NCI-H510A treated with DMSO at 0.1 percent for 48 hours (cell line): Measurements from ENCODE around the gene LRRC25.
"Not testable (repeated sequence)": the region's sequence is repeated elsewhere in the genome, so short reads cannot be mapped to it uniquely, and the experiment has no call there.

Experiments used
- DNase-seq: peaks from one replicate; lab custom pipeline; 2025; lab: John Stamatoyannopoulos, UW

Gene LRRC25

DNA sequence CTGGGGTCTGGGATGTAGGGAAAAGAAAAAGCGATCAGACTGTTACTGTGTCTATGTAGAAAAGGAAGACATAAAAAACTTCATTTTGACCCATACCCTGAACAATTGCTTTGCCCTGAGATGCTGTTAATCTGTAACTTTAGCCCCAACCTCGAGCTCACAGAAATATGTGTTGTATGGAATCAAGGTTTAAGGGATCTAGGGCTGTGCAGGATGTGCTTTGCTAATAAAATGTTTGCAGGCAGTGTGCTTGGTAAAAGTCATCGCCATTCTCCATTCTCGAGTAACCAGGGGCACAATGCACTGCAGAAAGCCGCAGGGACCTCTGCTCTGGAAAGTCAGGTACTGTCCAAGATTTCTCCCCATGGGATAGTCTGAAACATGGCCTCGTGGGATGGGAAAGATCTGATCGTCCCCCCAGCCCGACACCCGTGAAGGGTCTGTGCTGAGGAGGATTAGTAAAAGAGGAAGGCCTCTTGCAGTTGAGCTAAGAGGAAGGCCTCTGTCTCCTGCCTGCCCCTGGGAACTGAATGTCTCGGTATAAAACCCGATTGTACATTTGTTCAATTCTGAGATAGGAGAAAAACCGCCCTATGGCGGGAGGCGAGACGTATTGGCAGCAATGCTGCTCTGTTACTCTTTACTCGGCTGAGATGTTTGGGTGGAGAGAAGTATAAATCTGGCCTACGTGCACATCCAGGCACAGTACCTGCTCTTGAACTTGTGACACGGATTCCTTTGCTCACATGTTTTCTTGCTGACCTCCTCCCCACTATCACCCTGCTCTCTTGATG lies 5.2 kb upstream of the LRRC25 start:
- DNase-seq = not testable (repeated sequence)

DNA sequence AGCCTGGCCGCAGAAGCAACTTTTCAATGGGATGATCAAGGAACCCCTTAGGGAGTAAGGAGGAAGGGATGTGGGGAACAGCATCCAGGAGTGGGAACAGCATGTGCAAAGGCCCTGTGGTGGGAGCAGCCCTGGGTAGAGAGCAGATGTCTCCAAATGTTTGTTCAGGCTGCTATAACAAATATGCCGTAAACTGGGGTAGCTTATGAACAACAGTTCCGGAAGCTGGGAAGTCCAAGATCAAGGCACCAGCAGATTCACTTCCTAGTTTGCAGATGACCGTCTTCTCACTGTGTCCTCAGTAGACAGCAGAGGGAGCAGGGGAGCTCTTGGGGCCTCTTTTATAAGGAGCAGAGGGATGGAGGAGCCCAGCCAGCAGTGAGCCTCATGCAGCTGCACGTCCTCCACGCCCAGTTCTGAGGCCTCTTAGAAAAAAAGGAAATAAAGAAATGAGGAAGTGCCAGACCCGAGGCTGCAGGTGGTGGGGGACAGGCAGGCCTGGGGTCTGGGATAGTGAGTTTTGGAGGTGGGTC lies 4.2 kb upstream of the LRRC25 start:
- DNase-seq = peak; percentile 54

DNA sequence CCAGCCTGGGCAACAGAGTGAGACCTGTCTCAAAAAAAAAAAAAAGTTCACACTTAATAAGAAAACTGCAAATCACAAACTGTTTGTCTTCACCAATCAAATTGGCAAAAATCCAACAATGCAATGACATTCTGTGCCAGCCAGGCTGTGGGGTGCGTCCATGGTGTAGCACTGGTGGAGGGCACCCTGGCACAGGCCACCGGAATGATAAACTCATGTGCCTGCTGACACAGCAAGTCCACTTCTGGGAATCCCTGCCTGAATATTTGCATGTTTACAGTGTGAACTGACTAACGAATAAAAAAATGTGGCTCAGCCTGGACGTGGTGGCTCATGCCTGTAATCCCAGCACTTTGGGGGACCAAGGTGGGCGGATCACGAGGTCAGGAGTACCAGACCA lies 1.6 kb upstream of the LRRC25 start:
- DNase-seq = no peak

- no peak for DNase-seq
Measured at GRCh38 chr19:18396471-18397241, 766 bp downstream of the LRRC25 start.

DNA sequence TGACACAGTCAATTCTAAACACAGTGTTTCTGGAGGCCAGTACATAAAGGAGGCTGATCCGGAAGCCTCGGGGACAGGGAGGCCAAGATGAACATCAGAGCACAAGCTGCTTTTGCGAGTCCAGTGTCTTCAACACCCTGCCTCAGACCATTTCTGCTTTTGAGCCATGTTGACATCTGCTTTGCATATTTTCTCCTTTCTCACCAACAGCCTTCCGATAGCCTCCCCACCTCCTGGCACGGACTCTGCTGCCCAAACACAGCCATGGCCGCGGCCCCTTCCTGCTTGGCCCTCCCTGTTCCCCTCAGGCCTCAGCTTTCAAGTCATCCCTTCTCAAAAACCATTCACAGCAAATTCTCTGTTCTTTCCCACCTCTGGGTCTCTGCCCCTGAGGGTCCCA lies 3.6 kb downstream of the LRRC25 start:
- DNase-seq = no peak

DNA sequence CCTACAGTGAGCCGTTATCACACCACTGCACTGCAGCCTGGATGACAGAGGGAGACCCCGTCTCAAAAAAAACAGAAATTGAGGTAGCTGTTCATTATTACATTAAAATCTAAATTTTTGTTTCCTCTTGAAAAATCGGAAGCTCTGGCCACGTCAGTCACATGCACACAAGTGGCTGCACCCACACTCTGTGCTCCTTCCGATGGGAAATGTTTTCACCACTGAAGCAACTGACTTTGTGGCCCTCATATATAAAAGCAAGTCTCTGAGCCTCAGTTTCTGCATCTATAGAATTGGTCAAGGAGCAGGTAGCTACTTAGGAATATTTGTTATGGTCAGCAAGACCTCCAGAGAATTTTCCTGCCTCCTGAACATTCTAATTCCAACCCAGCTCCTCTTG lies 4.5 kb downstream of the LRRC25 start:
- DNase-seq = no peak

- no peak for DNase-seq
Measured at GRCh38 chr19:18392417-18392816, 5.0 kb downstream of the LRRC25 start.

- DNase-seq = no peak
Measured at GRCh38 chr19:18391509-18392075, 5.8 kb downstream of the LRRC25 start.

GRCh38 chr19:18390065-18390907 lies 7.1 kb downstream of the LRRC25 start:
- DNase-seq = no peak

DNA sequence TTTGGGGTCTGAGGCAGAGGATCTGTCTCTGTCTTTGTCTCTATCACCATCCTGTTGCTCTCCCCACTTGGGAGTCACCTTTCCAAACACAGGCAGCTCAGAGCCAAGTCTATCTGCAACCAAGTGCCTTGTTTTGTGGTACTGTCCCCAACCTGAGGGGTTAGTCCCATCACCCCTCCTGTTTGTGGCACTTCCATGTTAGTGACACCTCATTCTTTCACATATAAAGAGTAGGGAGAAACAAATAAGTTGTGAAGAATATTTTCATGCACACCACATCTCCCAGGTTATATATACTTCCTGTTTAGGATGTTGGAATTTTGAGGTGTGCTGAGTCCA lies 7.7 kb downstream of the LRRC25 start:
- DNase-seq = no peak

GRCh38 chr19:18388960-18389725 lies 8.3 kb downstream of the LRRC25 start:
- no peak for DNase-seq

DNA sequence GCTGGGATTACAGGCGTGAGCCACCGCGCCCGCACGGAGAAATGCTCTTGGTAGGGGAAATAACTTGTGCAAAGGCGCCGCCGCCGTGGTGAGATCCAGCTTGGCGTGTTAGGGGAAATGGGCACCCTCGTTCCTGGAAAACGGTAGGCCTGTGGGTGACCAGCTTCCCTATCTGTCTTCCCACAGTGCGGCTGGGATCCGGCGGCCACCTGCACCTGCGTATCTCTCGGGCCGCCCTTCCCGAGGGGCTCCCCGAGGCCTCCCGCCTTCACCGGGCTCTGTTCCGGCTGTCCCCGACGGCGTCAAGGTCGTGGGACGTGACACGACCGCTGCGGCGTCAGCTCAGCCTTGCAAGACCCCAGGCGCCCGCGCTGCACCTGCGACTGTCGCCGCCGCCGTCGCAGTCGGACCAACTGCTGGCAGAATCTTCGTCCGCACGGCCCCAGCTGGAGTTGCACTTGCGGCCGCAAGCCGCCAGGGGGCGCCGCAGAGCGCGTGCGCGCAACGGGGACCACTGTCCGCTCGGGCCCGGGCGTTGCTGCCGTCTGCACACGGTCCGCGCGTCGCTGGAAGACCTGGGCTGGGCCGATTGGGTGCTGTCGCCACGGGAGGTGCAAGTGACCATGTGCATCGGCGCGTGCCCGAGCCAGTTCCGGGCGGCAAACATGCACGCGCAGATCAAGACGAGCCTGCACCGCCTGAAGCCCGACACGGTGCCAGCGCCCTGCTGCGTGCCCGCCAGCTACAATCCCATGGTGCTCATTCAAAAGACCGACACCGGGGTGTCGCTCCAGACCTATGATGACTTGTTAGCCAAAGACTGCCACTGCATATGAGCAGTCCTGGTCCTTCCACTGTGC lies 9.1 kb downstream of the LRRC25 start:
- DNase-seq = peak; percentile 84

DNA sequence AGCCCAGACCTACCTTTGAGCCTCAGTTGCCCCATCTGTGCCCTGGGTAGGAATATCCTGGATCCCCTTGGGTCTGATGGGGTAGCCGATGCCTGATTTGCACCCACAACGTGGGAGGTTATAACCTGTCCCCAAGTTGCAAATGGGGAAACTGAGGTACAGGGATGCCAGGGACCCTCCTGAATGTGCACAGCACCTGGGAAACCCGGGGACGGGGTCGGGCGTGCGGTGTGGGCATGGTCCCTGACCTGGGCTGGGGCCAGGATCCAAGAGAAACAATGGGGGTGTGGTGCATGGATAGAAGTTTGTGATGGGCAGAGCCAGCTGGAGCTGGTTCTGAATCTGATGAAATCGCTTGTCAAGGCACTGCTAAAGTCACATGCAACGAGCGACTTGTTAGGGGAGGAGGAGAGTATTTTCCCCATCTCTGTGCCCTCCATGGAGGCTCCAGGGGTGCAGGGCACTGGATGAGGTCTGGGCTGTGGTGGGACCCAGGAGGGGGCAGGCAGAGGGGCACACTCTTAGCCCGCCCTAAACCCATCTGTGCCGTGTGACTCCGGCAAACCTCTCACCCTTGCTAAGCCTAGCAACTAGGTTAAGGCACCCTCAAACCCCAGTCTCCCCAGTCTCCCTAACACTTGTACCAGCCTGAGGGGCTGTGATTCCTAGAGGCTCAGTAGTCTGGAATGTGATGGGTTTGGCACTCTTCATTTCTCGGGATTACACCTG lies 10.7 kb downstream of the LRRC25 start:
- no peak for DNase-seq

GRCh38 chr19:18385675-18386542 lies 11.5 kb downstream of the LRRC25 start, which contains the start of gene GDF15:
Gene GDF15 (plus strand): TSS chr19:18386158. CDS start chr19:18386190, 32 bp downstream.
- DNase-seq = peak; percentile 46

- no peak for DNase-seq
Measured at GRCh38 chr19:18385359-18385674, 12.1 kb downstream of the LRRC25 start.

- no peak for DNase-seq
Measured at GRCh38 chr19:18384775-18385174, 12.6 kb downstream of the LRRC25 start.

GRCh38 chr19:18383622-18384021 lies 13.8 kb downstream of the LRRC25 start:
- DNase-seq = not testable (repeated sequence)

GRCh38 chr19:18380843-18381242 lies 16.6 kb downstream of the LRRC25 start:
- DNase-seq = no peak
